Activated CD8-positive, alpha-beta T cell treated with anti-CD3 and anti-CD28 coated beads for 36 hours (primary cell): ENCODE data around the gene RGS16. TPM values are rescaled to one million over a fixed set of nuclear protein-coding genes. Genes with fewer than 3 reads are reported as not detected.

Experiments
- ATAC-seq: fragments of 200-7000 bp; cut with Tn5 transposase; one replicate; pipeline ENCODE4 v1.10.0; 2021; ENCODE audit warnings: mild to moderate bottlenecking, moderate library complexity
- CTCF ChIA-PET: fragments of 350-600 bp; sonication (Branson Sonifier 250); formaldehyde crosslinking; loops from one replicate; lab custom pipeline; 2021; ENCODE audit warnings: antibody characterized with exemption; lab: Charles Lee
- POLR2A ChIA-PET: fragments of 350-600 bp; sonication (Branson Sonifier 250); formaldehyde crosslinking; loops from one replicate; lab custom pipeline; 2021; ENCODE audit warnings: antibody characterized with exemption; lab: Charles Lee
- DNase-seq: peaks from one replicate; pipeline ENCODE4 v3.0.0-alpha.2; 2020
- H3K27ac Mint-ChIP-seq: one replicate; pipeline ENCODE4 v1.8.0; 2021; ENCODE audit warnings: mild to moderate bottlenecking, mixed read lengths
- H3K27me3 Mint-ChIP-seq: one replicate; pipeline ENCODE4 v1.8.0; 2021; ENCODE audit warnings: mixed read lengths
- H3K36me3 Mint-ChIP-seq: one replicate; pipeline ENCODE4 v1.8.0; 2021; ENCODE audit warnings: low read depth, mixed read lengths
- H3K4me1 Mint-ChIP-seq: one replicate; pipeline ENCODE4 v1.8.0; 2021; ENCODE audit warnings: low read depth, mixed read lengths
- H3K4me3 Mint-ChIP-seq: one replicate; pipeline ENCODE4 v1.8.0; 2021; ENCODE audit warnings: mild to moderate bottlenecking, moderate library complexity, mixed read lengths
- H3K9me3 Mint-ChIP-seq: one replicate; pipeline ENCODE4 v1.8.0; 2021; ENCODE audit warnings: mixed read lengths
- intact Hi-C: fragments of 100-400 bp; cut with micrococcal nuclease; formaldehyde crosslinking; loops from one replicate; pipeline ENCODE4 v1.10.0; 2022
- total RNA-seq, 2 experiments: library from RNA; stranded (reverse); gene quantifications; one replicate each; pipeline ENCODE4 v1.2.3, GENCODE V29; 2021
- TF ChIP-seq, protein P1 (sequence below): fragments of 200-600 bp; IDR thresholded peaks from one replicate; pipeline ENCODE4 v1.8.0; 2022; ENCODE audit warnings: antibody characterized with exemption, mild to moderate bottlenecking

Gene RGS16
- total RNA-seq, 2 experiments from 2014 or later: 33.8 to 35.6 TPM

DNA sequence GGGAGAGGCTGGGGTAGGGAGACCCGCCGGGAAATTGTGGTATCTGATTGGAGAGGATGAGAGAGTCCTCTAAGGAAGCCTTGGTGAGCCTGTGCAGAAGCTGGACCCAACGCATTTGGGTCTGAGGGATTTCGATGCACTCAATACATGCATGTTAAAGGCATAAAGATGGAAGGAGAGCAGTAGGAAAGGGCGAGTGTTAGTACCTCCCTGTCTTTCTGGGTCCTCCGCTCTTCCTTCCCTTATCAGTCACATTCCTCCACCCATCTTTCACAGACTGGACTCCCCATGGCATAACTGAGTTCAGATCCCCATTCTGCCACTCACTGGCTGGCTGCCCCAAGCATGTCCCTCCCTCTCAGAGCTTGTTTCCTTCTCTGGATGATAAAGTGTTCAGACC is 7.3 kb downstream of the RGS16 start:
- H3K27me3 Mint-ChIP-seq: no peaks in the 10 kb centered on the region
- H3K27ac Mint-ChIP-seq: no peak overlapping the region
- peaks cover 16% of the 10 kb centered on the region for H3K4me1 Mint-ChIP-seq
- ATAC-seq (no peak), DNase-seq (no peak)
- CTCF ChIA-PET: interaction anchor here (0.6 to 27.6 kb wide), 9 partner anchors 11 to 192 kb away, joined by 3 to 1003 read pairs (median 12); partner anchors contain the start of gene NPL
- TF ChIP-seq, protein P1, sequence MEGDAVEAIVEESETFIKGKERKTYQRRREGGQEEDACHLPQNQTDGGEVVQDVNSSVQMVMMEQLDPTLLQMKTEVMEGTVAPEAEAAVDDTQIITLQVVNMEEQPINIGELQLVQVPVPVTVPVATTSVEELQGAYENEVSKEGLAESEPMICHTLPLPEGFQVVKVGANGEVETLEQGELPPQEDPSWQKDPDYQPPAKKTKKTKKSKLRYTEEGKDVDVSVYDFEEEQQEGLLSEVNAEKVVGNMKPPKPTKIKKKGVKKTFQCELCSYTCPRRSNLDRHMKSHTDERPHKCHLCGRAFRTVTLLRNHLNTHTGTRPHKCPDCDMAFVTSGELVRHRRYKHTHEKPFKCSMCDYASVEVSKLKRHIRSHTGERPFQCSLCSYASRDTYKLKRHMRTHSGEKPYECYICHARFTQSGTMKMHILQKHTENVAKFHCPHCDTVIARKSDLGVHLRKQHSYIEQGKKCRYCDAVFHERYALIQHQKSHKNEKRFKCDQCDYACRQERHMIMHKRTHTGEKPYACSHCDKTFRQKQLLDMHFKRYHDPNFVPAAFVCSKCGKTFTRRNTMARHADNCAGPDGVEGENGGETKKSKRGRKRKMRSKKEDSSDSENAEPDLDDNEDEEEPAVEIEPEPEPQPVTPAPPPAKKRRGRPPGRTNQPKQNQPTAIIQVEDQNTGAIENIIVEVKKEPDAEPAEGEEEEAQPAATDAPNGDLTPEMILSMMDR: no peak
- H3K4me3 Mint-ChIP-seq: no peak overlapping the region
- POLR2A ChIA-PET: interaction anchor here (1.4 kb wide), 1 partner anchor 185 kb away, joined by 4 read pairs; no protein-coding TSS in a partner anchor
- H3K9me3 Mint-ChIP-seq: no peaks in the 10 kb centered on the region
- no peaks in the 10 kb centered on the region for H3K36me3 Mint-ChIP-seq
- intact Hi-C loops: loop anchor here (10.0 kb wide), 1 partner anchor 152 kb away; no protein-coding TSS in a partner anchor

DNA sequence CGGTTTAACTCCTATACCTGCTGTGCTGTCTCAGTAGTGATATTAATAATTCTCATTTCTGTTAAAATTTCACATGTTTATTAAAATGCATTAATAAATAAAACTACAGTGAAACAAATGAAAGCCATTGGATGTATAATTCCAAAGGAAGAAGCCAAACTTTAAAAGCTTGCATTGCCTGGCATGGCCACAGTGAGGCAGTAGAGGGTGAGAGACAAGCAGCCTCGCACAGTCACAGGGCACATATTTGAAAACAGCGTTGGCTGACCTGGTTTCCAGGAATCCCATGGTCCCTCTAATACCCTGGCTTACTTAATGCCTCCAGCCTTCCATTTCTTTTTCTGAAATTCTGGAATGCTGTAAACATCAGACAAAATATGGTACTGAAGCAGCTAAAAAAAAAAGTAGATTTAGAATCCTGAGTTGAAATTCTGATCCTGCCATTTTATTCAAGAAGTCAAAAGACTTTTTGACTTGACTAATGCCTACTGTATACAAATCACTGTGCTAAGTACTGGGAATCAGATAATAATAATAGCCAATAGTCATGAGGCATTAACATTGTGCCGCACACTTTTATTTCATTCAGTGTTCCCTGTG is 8.4 kb downstream of the RGS16 start:
- no peaks in the 10 kb centered on the region for H3K9me3 Mint-ChIP-seq
- no peak overlapping the region for H3K27ac Mint-ChIP-seq
- no peak overlapping the region for H3K4me3 Mint-ChIP-seq
- no peaks in the 10 kb centered on the region for H3K36me3 Mint-ChIP-seq
- TF ChIP-seq, protein P1: peak; percentile 92
- H3K27me3 Mint-ChIP-seq: no peaks in the 10 kb centered on the region
- POLR2A ChIA-PET: interaction anchor here (0.8 to 2.9 kb wide), 6 partner anchors 10 to 194 kb away, joined by 3 to 11 read pairs (median 4); partner anchors contain the start of gene NPL
- CTCF ChIA-PET: interaction anchor here (0.7 to 27.6 kb wide), 51 partner anchors 8 to 511 kb away, joined by 3 to 1003 read pairs (median 5); partner anchors contain the start of genes NPL and RGS16
- DNase-seq (peak; percentile 79), ATAC-seq (peak; percentile 80)
- intact Hi-C loops: loop anchor here (10.0 kb wide), 1 partner anchor 151 kb away; no protein-coding TSS in a partner anchor
- peaks cover 16% of the 10 kb centered on the region for H3K4me1 Mint-ChIP-seq

DNA sequence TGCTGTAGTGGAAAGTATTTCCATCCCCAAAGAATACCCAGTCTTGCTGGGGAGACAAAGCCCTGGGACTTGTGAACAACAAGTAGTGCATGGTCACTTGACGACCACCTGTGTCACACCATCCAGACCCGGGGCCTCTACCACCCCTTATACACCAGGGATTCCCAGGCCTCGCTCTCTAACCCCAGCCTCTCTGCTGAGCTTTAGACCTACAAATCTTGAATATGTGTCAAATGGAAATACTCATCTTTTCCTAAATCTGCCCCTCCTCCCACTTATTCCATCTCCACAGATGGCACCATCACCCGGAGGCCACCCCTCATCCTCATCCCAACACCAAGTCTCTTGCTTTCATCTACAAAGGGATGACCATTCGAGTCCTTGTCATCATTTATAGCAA is 14.3 kb downstream of the RGS16 start:
- H3K9me3 Mint-ChIP-seq: peaks cover 2% of the 10 kb centered on the region
- intact Hi-C loops: loop anchor here (10.0 kb wide), 1 partner anchor 145 kb away; no protein-coding TSS in a partner anchor
- H3K36me3 Mint-ChIP-seq: peaks cover 11% of the 10 kb centered on the region
- peak overlapping the region; percentile 28 for H3K27ac Mint-ChIP-seq
- ATAC-seq (no peak), DNase-seq (no peak)
- H3K4me3 Mint-ChIP-seq: peak overlapping the region; percentile 98
- peaks cover 31% of the 10 kb centered on the region for H3K4me1 Mint-ChIP-seq
- no peaks in the 10 kb centered on the region for H3K27me3 Mint-ChIP-seq
- ChIA-PET CTCF (interaction anchor here (2.5 to 27.6 kb wide), 3 partner anchors 10 to 199 kb away, joined by 11 to 1003 read pairs (median 40); partner anchors contain the start of genes NPL and RGS16), POLR2A (interaction anchor here (0.8 to 4.6 kb wide), 3 partner anchors 9 to 192 kb away, joined by 3 to 23 read pairs (median 10); no protein-coding TSS in a partner anchor)
- TF ChIP-seq, protein P1: no peak

DNA sequence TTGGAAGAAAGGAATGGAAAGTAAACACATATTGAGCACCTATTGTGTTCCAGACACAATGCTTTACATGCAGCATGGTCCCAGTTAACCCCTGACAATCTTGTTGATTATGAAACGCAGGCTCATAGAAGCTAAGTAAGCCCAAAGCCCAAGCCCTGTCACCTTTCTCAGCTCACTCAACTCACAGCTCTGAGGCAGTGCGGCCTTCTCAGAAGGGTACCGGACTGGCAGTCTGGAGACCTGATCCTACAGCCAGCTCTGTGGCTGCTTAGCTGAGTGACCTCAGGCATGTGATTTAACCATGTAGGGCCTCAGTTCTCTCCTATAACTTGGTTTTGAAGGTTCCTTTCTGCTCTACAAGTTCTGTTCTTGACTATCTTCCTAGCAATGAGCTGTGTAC is 14.7 kb downstream of the RGS16 start:
- ATAC-seq: no peak
- DNase-seq: no peak
- ChIA-PET POLR2A (interaction anchor here (0.8 to 4.6 kb wide), 3 partner anchors 9 to 192 kb away, joined by 3 to 23 read pairs (median 10); no protein-coding TSS in a partner anchor), CTCF (interaction anchor here (1.6 to 27.6 kb wide), 6 partner anchors 11 to 446 kb away, joined by 3 to 1003 read pairs (median 8); partner anchors contain the start of genes NPL and RGS16)
- peaks cover 13% of the 10 kb centered on the region for H3K36me3 Mint-ChIP-seq
- intact Hi-C loops: no loop called here
- H3K4me1 Mint-ChIP-seq: peaks cover 35% of the 10 kb centered on the region
- peak overlapping the region; percentile 98 for H3K4me3 Mint-ChIP-seq
- H3K27ac Mint-ChIP-seq: peak overlapping the region; percentile 97
- H3K27me3 Mint-ChIP-seq: no peaks in the 10 kb centered on the region
- peaks cover 2% of the 10 kb centered on the region for H3K9me3 Mint-ChIP-seq
- TF ChIP-seq, protein P1: no peak
